Omental fat pad (tissue), 4 donors: Measurements from ENCODE around the gene B3GAT2. TPM values are rescaled to one million over a fixed set of nuclear protein-coding genes. Genes with fewer than 3 reads are reported as not detected.

ENCODE experiments used
- ATAC-seq: fragments of 150-250 bp; one replicate; pipeline ENCODE4 v1.9.1; 2016; ENCODE audit warnings: mild to moderate bottlenecking, moderate library complexity; ENCODE audit not compliant: low FRiP score
- DNase-seq: peaks from one replicate; pipeline ENCODE4 v3.0.0-alpha.2; 2019; ENCODE audit warnings: low spot score
- total RNA-seq, 4 donors: library from RNA; depleted of rRNA; stranded (reverse); fragments of >200 nt; gene quantifications; one replicate each; pipeline ENCODE4 v1.1.0, GENCODE V29; 2016
- TF ChIP-seq, protein P1 (sequence below), 3 donors: fragments of 450-650 bp; IDR thresholded peaks; one replicate each; pipeline ENCODE4 v1.5.1; 2016 to 2017; ENCODE audit warnings: antibody characterized with exemption in 3 of 3, mild to moderate bottlenecking in 3 of 3, moderate library complexity in 2 of 3

The B3GAT2 gene
- total RNA-seq, 4 donors from 2014 or later, result 0.12 to 0.16 TPM; not detected in 2

DNA sequence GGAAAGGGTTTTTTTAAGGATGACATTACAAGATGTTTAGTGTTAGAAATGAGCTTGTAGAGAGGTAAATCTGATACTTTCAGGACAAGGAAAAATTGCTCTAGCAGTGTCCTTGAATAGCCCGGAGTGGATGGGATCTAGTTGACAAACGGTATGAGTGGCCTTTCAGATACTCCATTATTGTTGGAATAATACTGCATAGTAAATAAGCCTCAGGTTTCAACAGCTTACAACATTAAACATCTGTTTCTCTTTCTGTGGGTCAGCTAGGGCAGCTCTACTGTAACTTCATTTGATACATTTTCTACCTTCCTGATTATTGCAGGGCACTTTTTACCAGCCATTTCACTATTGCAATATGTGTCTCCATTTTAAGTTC, 118.0 kb downstream of the B3GAT2 start:
- no peak for DNase-seq
- no peak for ATAC-seq

DNA sequence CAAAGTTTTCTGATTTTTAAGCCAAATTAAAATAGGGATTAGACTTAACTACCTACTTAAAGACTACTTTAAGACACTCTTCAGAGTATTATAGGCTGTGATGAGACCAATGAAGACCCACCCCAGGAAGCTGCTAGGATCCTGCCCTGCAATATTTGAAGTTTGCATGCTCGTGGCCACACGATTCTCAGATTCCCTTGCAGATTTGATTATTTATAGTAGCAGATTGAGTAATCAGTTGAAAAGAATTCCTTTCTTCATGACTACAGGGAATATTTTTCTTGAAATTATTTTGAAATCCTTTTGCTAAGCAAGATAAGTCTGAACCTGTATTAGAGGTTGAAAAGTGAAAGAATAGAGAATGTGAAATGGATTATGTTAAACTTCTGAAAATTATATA, 122.3 kb downstream of the B3GAT2 start:
- ATAC-seq (no peak), DNase-seq (no peak)
- TF ChIP-seq, protein P1, sequence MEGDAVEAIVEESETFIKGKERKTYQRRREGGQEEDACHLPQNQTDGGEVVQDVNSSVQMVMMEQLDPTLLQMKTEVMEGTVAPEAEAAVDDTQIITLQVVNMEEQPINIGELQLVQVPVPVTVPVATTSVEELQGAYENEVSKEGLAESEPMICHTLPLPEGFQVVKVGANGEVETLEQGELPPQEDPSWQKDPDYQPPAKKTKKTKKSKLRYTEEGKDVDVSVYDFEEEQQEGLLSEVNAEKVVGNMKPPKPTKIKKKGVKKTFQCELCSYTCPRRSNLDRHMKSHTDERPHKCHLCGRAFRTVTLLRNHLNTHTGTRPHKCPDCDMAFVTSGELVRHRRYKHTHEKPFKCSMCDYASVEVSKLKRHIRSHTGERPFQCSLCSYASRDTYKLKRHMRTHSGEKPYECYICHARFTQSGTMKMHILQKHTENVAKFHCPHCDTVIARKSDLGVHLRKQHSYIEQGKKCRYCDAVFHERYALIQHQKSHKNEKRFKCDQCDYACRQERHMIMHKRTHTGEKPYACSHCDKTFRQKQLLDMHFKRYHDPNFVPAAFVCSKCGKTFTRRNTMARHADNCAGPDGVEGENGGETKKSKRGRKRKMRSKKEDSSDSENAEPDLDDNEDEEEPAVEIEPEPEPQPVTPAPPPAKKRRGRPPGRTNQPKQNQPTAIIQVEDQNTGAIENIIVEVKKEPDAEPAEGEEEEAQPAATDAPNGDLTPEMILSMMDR (IDR thresholded peaks at IDR 0.05), result no peak

More for the DNA sequence above, 118.0 kb downstream of the B3GAT2 start:
- TF ChIP-seq, protein P1 (IDR thresholded peaks at IDR 0.05), result no peak

- ATAC-seq (no peak), DNase-seq (no peak)
- TF ChIP-seq, protein P1 (IDR thresholded peaks at IDR 0.05), result no peak
Measured at GRCh38 chr6:70831427-70831826, 125.4 kb downstream of the B3GAT2 start.

DNA sequence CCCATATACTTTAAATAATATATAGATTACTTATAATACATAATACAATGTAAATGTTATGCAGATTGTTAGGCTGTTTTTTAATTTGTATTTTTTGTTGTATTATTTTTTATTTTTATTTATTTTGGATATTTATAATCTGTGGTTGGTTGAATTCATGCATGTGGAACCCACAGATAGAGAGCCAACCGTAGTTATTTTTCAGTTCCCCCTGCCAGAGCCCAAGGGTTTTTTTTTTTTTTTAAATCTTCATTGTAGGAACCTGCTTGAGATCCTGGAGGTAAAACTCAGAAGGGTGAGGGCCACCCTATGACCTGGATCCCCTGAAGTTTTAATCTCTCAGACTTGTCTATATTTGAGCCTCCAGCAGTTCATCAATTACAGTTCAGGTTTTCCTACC, 133.2 kb downstream of the B3GAT2 start:
- TF ChIP-seq, protein P1 (IDR thresholded peaks at IDR 0.05), result no peak
- DNase-seq (no peak), ATAC-seq (no peak)

DNA sequence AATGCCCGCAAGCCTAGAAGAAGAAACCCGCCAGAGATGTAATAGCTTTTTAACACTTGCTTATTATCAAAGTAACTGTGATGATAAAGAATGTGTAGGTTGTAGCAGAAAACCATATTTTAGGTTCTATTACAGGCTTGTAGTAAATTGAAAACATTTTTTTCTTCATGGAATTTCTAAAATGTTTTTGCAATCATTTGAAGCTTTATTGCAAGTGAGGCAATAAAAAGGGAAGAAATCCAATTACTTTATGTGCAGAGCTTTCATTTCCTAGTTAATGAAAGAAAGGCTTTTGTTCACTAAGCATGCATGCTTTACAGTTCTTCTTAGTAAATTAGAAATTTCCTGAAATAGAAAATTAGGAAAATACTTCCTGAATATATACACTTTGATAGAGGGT, 135.1 kb downstream of the B3GAT2 start:
- no peak for ATAC-seq
- TF ChIP-seq, protein P1 (IDR thresholded peaks at IDR 0.05), result no peak
- DNase-seq, result no peak

GRCh38 chr6:70820778-70821177, 136.1 kb downstream of the B3GAT2 start:
- TF ChIP-seq, protein P1 (IDR thresholded peaks at IDR 0.05), result no peak
- ATAC-seq (no peak), DNase-seq (no peak)

- ATAC-seq (no peak), DNase-seq (no peak)
- TF ChIP-seq, protein P1 (IDR thresholded peaks at IDR 0.05), result no peak
Measured at GRCh38 chr6:70819646-70820045, 137.2 kb downstream of the B3GAT2 start.
